ENCODE results near the gene SIGLEC9.
"Not testable (repeated sequence)": the region's sequence is repeated elsewhere in the genome, so short reads cannot be mapped to it uniquely, and the experiment has no call there.

Gene SIGLEC9

GRCh38 chr19:51168564-51169282, 44.0 kb downstream of the SIGLEC9 start:
- Histone ChIP-seq H3K9me3 (ENCODE audit: low read length) (peaks cover 2% of the 10 kb centered on the region), H3K4me3 (ENCODE audit: low read length) (no peak overlapping the region), H3K27me3 (ENCODE audit: insufficient read depth, low read length) (no peaks in the 10 kb centered on the region), H2AFZ (ENCODE audit: low read depth, low read length) (no peak overlapping the region), H3K4me1 (ENCODE audit: insufficient read depth, low read length) (no peaks in the 10 kb centered on the region), H3K36me3 (ENCODE audit: insufficient read depth, low read length) (no peaks in the 10 kb centered on the region)

DNA sequence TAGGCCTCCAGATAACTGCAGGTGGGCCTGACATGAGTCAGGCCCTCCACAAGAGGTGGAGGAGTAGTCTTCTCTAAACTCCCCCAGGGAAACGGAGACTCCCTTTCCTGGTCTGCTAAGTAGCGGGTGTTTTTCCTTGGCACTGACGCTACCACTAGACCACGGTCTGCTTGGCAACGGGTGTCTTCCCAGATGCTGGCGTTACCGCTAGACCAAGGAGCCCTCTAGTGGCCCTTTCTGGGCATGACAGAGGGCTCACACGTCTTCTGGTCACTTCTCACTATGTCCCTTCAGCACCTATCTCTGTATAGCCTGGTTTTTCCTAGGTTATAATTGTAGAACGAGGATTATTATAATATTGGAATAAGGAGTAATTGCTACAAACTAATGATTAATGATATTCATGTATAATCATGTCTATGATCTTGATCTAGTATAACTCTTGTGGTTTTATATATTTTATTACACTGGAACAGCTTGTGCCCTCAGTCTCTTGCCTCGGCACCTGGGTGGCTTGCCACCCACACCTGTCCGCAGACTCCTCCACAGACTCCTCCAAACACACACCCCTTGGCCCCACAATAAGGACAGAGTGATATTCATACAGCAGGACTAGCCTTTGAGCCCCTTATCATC, 44.7 kb downstream of the SIGLEC9 start:
- not testable (repeated sequence) for H3K27me3 ChIP-seq (ENCODE audit: insufficient read depth, low read length); H2AFZ ChIP-seq (ENCODE audit: low read depth, low read length); H3K9me3 ChIP-seq (ENCODE audit: low read length); H3K36me3 ChIP-seq (ENCODE audit: insufficient read depth, low read length); H3K4me3 ChIP-seq (ENCODE audit: low read length); H3K4me1 ChIP-seq (ENCODE audit: insufficient read depth, low read length)

- Histone ChIP-seq H3K36me3 (ENCODE audit: insufficient read depth, low read length) (no peaks in the 10 kb centered on the region), H3K4me3 (ENCODE audit: low read length) (no peak overlapping the region), H2AFZ (ENCODE audit: low read depth, low read length) (no peak overlapping the region), H3K4me1 (ENCODE audit: insufficient read depth, low read length) (no peaks in the 10 kb centered on the region), H3K9me3 (ENCODE audit: low read length) (peaks cover 2% of the 10 kb centered on the region), H3K27me3 (ENCODE audit: insufficient read depth, low read length) (peaks cover 11% of the 10 kb centered on the region)
These were observed 47.5 kb downstream of the SIGLEC9 start for GRCh38 chr19:51172223-51172622.

DNA sequence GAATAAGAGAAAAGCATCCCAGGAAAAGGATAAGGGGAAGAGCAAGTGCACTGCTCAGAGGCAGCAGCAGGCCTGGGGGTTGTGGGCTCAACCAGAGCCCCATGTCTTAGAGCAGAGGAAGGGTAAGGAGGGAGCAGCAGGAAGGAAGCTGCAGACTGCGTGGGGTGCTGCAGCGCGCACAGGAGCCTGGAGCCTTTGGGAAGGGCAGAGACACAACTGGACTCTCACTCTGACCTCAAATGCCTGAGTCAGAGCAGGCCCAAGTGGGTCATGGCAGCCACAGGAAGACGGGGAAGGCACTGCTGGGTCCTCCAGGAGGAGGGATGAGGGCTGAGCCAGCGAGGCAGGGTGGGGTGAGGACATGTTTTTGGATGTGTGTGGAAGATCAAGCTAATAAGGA, 49.0 kb downstream of the SIGLEC9 start:
- no peaks in the 10 kb centered on the region for H3K9me3 ChIP-seq (ENCODE audit: low read length)
- no peak overlapping the region for H3K4me3 ChIP-seq (ENCODE audit: low read length)
- H3K36me3 ChIP-seq (ENCODE audit: insufficient read depth, low read length): no peaks in the 10 kb centered on the region
- H3K4me1 ChIP-seq (ENCODE audit: insufficient read depth, low read length): no peaks in the 10 kb centered on the region
- H2AFZ ChIP-seq (ENCODE audit: low read depth, low read length): no peak overlapping the region
- H3K27me3 ChIP-seq (ENCODE audit: insufficient read depth, low read length): peaks cover 18% of the 10 kb centered on the region

- Histone ChIP-seq H3K4me3 (ENCODE audit: low read length) (no peak overlapping the region), H3K36me3 (ENCODE audit: insufficient read depth, low read length) (no peaks in the 10 kb centered on the region), H2AFZ (ENCODE audit: low read depth, low read length) (no peak overlapping the region), H3K9me3 (ENCODE audit: low read length) (peaks cover 2% of the 10 kb centered on the region), H3K27me3 (ENCODE audit: insufficient read depth, low read length) (peaks cover 44% of the 10 kb centered on the region), H3K4me1 (ENCODE audit: insufficient read depth, low read length) (no peaks in the 10 kb centered on the region)
These were observed 54.5 kb downstream of the SIGLEC9 start for GRCh38 chr19:51179256-51179655.
